Activated CD8-positive, alpha-beta T cell treated with anti-CD3 and anti-CD28 coated beads, Interleukin-2, amount 10 ng/mL, durations not matched to agents 7 days and 5 days (primary cell): ENCODE results near the gene PPP1R3G. TPM values are rescaled to one million over a fixed set of nuclear protein-coding genes. Genes with fewer than 3 reads are reported as not detected.

Experiments
- ATAC-seq: fragments of 150-1000 bp; cut with Tn5 transposase; one replicate; pipeline ENCODE4 v1.10.0; 2021; ENCODE audit warnings: moderate library complexity
- CTCF ChIA-PET: fragments of 350-600 bp; sonication (Branson Sonifier 250); formaldehyde crosslinking; loops from one replicate; lab custom pipeline; 2021; ENCODE audit warnings: antibody characterized with exemption; lab: Charles Lee
- POLR2A ChIA-PET: fragments of 350-600 bp; sonication (Branson Sonifier 250); formaldehyde crosslinking; loops from one replicate; lab custom pipeline; 2021; ENCODE audit warnings: antibody characterized with exemption; lab: Charles Lee
- DNase-seq: peaks from one replicate; pipeline ENCODE4 v3.0.0-alpha.2; 2020
- H3K27ac Mint-ChIP-seq: one replicate; pipeline ENCODE4 v1.8.0; 2021; ENCODE audit warnings: mild to moderate bottlenecking, mixed read lengths
- H3K27me3 Mint-ChIP-seq: one replicate; pipeline ENCODE4 v1.8.0; 2021; ENCODE audit warnings: low read depth, mixed read lengths
- H3K36me3 Mint-ChIP-seq: one replicate; pipeline ENCODE4 v1.8.0; 2021; ENCODE audit warnings: low read depth, mixed read lengths
- H3K4me1 Mint-ChIP-seq: one replicate; pipeline ENCODE4 v1.8.0; 2021; ENCODE audit warnings: low read depth, mixed read lengths
- H3K4me3 Mint-ChIP-seq: one replicate; pipeline ENCODE4 v1.8.0; 2021; ENCODE audit warnings: mild to moderate bottlenecking, mixed read lengths
- H3K9me3 Mint-ChIP-seq: one replicate; pipeline ENCODE4 v1.8.0; 2022; ENCODE audit warnings: mixed read lengths; ENCODE audit not compliant: insufficient read depth
- total RNA-seq, 2 experiments: library from RNA; stranded (reverse); gene quantifications; one replicate each; pipeline ENCODE4 v1.2.3, GENCODE V29; 2021

Gene PPP1R3G
- total RNA-seq, 2 experiments from 2014 or later = 0.05 to 0.11 TPM

DNA sequence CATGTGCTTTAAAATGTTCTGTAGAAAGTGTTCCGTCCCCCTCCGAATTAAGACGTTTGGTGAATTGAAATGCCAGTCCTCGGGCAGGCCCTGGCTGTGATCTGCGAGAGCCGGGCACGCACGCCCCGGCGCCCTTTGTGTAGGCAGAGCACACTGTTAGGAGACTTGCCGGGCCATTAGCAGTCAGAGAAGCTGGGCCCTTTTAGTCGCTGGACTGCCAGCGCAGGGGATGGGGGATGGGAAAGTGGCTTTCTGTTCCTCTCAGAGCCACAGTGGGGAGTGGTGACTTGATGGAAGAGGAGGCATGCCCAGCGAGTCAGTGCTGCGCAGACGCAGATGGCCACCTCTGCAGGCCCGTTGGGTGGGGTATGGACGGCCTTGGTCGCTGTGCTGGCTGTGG lies 2.2 kb downstream of the PPP1R3G start:
- DNase-seq (no peak), ATAC-seq (no peak)
- Mint-ChIP-seq H3K4me1 (peaks cover 6% of the 10 kb centered on the region), H3K9me3 (no peaks in the 10 kb centered on the region), H3K4me3 (no peak overlapping the region), H3K36me3 (no peaks in the 10 kb centered on the region), H3K27ac (no peak overlapping the region), H3K27me3 (peaks cover 51% of the 10 kb centered on the region)
- ChIA-PET CTCF (no interaction called here), POLR2A (no interaction called here)

DNA sequence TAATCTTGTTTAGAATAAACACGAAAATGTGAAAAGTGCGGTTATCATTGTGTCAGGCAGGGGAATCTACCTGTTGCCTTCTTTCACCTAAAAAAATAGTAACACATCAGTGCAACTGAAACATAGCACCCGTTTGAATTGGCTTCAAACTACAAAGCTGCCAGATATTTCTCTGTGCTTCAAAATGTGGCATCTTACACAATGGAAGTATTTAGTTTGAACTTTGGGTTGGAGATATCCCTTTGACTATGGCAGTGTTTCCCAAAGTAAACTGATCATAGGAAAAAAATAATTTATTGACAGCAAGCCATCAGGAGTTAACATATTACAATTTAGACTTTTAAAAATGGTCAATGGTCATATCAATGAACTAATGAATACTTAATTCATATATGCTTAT lies 3.6 kb downstream of the PPP1R3G start:
- Mint-ChIP-seq H3K4me3 (no peak overlapping the region), H3K27ac (no peak overlapping the region), H3K4me1 (peaks cover 6% of the 10 kb centered on the region), H3K9me3 (no peaks in the 10 kb centered on the region), H3K27me3 (peaks cover 42% of the 10 kb centered on the region), H3K36me3 (no peaks in the 10 kb centered on the region)
- ChIA-PET POLR2A (no interaction called here), CTCF (no interaction called here)
- no peak for ATAC-seq
- DNase-seq = no peak

DNA sequence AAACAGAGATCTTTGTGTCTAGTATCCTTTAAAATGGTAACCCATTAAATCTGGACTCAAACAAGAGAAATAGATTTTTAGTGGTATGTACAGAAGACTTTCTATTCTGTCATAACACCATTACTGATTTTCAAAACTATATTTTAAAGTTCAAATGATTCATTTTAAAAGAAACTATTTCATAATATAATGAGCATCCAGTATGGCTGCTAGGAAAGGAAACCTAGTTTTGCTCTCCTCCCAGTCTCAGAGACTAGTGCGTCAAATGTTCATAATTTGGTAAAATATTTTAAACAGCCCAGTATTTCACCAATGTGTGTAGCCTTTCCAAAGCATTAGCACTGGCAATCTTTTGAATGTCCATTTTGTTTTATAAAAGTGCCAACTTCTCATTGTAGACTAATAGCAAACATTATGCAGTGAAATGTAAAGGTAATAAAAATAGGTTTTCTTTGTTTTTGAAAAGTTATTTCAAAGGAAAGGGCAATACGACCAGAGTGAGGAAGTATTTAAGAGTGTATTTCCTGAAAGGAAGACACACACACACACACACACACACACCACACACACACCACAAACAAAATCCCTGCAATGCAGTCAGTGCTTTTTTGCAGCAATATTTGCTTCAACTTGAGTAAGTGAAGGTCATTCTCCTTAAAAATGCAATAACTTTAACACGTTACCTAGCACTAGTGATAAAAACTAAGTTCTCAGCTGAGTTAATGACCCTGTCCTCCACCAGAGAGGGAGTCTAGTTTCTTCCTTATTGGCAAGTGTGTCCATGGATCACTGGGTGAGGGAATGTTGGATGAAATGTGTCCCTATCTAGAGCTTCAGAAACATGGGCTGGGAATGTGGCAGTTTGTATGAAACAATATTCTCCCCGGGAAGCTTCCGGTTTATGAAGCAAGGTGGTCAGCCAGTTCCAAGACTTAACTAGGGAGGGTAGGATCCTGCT lies 4.6 kb downstream of the PPP1R3G start:
- Mint-ChIP-seq H3K4me1 (peaks cover 6% of the 10 kb centered on the region), H3K27me3 (peaks cover 38% of the 10 kb centered on the region), H3K27ac (no peak overlapping the region), H3K9me3 (no peaks in the 10 kb centered on the region), H3K36me3 (no peaks in the 10 kb centered on the region), H3K4me3 (no peak overlapping the region)
- ATAC-seq (no peak), DNase-seq (no peak)
- POLR2A ChIA-PET = no interaction called here
- CTCF ChIA-PET = no interaction called here

DNA sequence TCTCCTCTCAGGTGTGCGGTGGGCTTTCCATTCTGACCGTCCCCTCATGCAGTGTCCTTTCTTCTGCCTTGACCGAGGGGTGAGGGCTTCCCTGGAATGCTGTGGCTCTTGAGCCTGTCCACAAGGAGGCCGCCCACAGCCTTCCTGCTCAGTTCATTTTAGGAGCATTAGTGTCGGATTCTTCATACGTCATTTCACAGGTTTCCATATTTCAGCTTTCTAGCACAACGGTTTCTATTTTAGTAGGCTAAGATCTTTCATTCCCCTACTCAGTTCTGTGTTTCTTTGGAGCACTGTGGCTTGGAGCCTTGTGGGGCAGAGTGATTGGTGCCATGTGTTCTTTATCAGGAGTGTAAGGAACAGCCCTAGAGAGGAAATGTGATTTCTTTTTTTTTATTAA lies 5.5 kb downstream of the PPP1R3G start:
- Mint-ChIP-seq H3K4me1 (peaks cover 6% of the 10 kb centered on the region), H3K27me3 (peaks cover 36% of the 10 kb centered on the region), H3K36me3 (no peaks in the 10 kb centered on the region), H3K9me3 (no peaks in the 10 kb centered on the region), H3K27ac (no peak overlapping the region), H3K4me3 (no peak overlapping the region)
- DNase-seq = no peak
- ChIA-PET CTCF (no interaction called here), POLR2A (no interaction called here)
- no peak for ATAC-seq

DNA sequence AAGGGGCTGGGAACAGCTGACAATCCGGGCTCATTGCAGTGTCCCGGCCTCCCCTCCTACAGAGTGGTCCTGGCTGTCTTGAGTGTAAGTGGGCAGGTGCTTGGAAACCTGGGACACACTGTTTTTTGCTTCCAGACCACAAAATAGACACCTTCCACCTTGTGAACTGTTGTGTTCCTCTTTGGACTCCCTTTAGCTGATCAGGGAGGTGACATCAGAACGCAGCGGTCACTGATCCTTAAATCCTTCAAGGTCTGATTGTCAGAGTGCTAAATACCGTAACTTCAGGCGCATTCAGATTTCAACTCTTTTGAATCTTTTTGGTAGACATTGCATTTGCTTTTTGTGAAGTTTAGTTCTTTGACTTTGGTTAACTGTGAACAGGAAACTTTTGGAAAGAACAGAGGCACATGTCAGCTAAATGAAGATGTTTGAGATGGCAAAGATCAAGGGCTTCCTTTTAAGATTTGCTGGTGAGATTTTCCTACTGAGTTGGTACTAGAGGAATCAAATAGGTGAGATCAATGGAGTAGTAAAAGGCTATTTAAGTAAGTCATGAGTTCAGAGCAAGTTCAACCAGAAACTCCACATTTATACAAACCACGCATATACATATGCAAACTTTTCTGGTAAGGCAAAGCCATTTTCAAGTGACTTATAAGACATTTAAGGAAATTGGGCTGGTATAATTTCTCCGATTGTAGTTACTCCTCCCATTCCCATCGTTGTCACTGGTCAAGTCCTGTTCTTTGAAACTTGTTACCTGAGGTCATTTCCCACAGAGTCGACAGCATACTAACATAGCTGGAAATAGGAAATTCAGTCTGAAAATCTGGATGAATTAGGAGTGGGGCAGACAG lies 6.3 kb downstream of the PPP1R3G start:
- CTCF ChIA-PET = interaction anchor here (0.7 kb wide), 1 partner anchor 52 kb away, joined by 3 read pairs; no protein-coding TSS in a partner anchor
- Mint-ChIP-seq H3K27me3 (peaks cover 32% of the 10 kb centered on the region), H3K4me3 (no peak overlapping the region), H3K4me1 (peaks cover 2% of the 10 kb centered on the region), H3K9me3 (no peaks in the 10 kb centered on the region), H3K36me3 (no peaks in the 10 kb centered on the region), H3K27ac (no peak overlapping the region)
- POLR2A ChIA-PET = no interaction called here
- ATAC-seq = no peak
- no peak for DNase-seq

- H3K9me3 Mint-ChIP-seq = no peaks in the 10 kb centered on the region
- ChIA-PET CTCF (no interaction called here), POLR2A (no interaction called here)
- H3K27ac Mint-ChIP-seq = no peak overlapping the region
- DNase-seq (no peak), ATAC-seq (no peak)
- H3K36me3 Mint-ChIP-seq = no peaks in the 10 kb centered on the region
- no peak overlapping the region for H3K4me3 Mint-ChIP-seq
- peaks cover 19% of the 10 kb centered on the region for H3K27me3 Mint-ChIP-seq
- no peaks in the 10 kb centered on the region for H3K4me1 Mint-ChIP-seq
Measured at GRCh38 chr6:5093231-5094015, 8.3 kb downstream of the PPP1R3G start.

- H3K36me3 Mint-ChIP-seq = no peaks in the 10 kb centered on the region
- no peaks in the 10 kb centered on the region for H3K4me1 Mint-ChIP-seq
- no peaks in the 10 kb centered on the region for H3K9me3 Mint-ChIP-seq
Measured at GRCh38 chr6:5094327-5094726, 9.2 kb downstream of the PPP1R3G start.

GRCh38 chr6:5095236-5095635 lies 10.1 kb downstream of the PPP1R3G start:
- CTCF ChIA-PET = no interaction called here
- H3K4me3 Mint-ChIP-seq = no peak overlapping the region
- H3K36me3 Mint-ChIP-seq = no peaks in the 10 kb centered on the region
- POLR2A ChIA-PET = no interaction called here
- H3K9me3 Mint-ChIP-seq = no peaks in the 10 kb centered on the region
- peaks cover 12% of the 10 kb centered on the region for H3K27me3 Mint-ChIP-seq
- no peaks in the 10 kb centered on the region for H3K4me1 Mint-ChIP-seq
- no peak overlapping the region for H3K27ac Mint-ChIP-seq
- ATAC-seq = no peak
- DNase-seq = no peak

More at GRCh38 chr6:5094327-5094726, 9.2 kb downstream of the PPP1R3G start:
- H3K27me3 Mint-ChIP-seq = peaks cover 19% of the 10 kb centered on the region
- CTCF ChIA-PET = no interaction called here
- POLR2A ChIA-PET = no interaction called here
- no peak for ATAC-seq
- H3K27ac Mint-ChIP-seq = no peak overlapping the region
- H3K4me3 Mint-ChIP-seq = no peak overlapping the region
- DNase-seq = no peak

GRCh38 chr6:5096482-5096881 lies 11.3 kb downstream of the PPP1R3G start:
- CTCF ChIA-PET = interaction anchor here (1.0 to 1.2 kb wide), 2 partner anchors 18 to 88 kb away, joined by 3 read pairs; no protein-coding TSS in a partner anchor
- Mint-ChIP-seq H3K4me3 (no peak overlapping the region), H3K27me3 (peaks cover 5% of the 10 kb centered on the region), H3K27ac (no peak overlapping the region), H3K9me3 (no peaks in the 10 kb centered on the region), H3K36me3 (no peaks in the 10 kb centered on the region), H3K4me1 (no peaks in the 10 kb centered on the region)
- POLR2A ChIA-PET = no interaction called here
- ATAC-seq (no peak), DNase-seq (no peak)

GRCh38 chr6:5098501-5099270 lies 13.5 kb downstream of the PPP1R3G start:
- POLR2A ChIA-PET = no interaction called here
- H3K4me1 Mint-ChIP-seq = no peaks in the 10 kb centered on the region

DNA sequence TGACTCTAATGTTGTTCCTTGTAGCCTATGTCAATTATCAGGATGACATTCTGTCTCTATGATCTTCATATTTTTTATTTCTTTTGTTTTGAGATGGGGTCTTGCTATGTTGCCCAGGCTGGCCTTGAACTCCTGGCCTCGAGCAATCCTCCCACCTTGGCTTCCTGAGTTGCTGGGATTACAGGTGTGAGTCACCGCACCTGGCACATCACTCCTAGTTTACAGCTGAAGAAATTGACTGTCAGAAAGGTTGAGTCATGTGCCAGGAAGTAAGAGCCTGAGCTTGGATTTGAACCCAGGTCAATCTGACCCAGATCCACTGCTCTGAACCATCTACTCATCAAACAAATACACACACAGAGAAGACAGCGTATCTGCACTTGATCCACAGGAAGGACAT lies 14.4 kb downstream of the PPP1R3G start:
- ATAC-seq (no peak), DNase-seq (no peak)
- ChIA-PET POLR2A (no interaction called here), CTCF (no interaction called here)
- Mint-ChIP-seq H3K9me3 (no peaks in the 10 kb centered on the region), H3K27me3 (no peaks in the 10 kb centered on the region), H3K27ac (no peak overlapping the region), H3K4me1 (no peaks in the 10 kb centered on the region), H3K36me3 (no peaks in the 10 kb centered on the region), H3K4me3 (no peak overlapping the region)

More at GRCh38 chr6:5098501-5099270, 13.5 kb downstream of the PPP1R3G start:
- ATAC-seq = no peak
- Mint-ChIP-seq H3K27ac (no peak overlapping the region), H3K27me3 (no peaks in the 10 kb centered on the region), H3K36me3 (no peaks in the 10 kb centered on the region), H3K4me3 (no peak overlapping the region), H3K9me3 (no peaks in the 10 kb centered on the region)
- DNase-seq = no peak
- CTCF ChIA-PET = no interaction called here
